ENCODE results near the gene HNRNPA1L2.

GRCh38 chr13:52597676-52598075 lies 44.6 kb upstream of the HNRNPA1L2 start:
- TF ChIP-seq CTCF (IDR thresholded peaks at IDR 0.05) = no peak
- no peak for TF ChIP-seq EZH2 (IDR thresholded peaks at IDR 0.05)
- no peak for TF ChIP-seq EZH2phosphoT487 (IDR thresholded peaks at IDR 0.05)
